ENCODE data around the gene MMP7.

The MMP7 gene

GRCh38 chr11:102491969-102492368 is 38.6 kb downstream of the MMP7 start:
- no peak for DNase-seq

GRCh38 chr11:102489186-102490145 is 41.1 kb downstream of the MMP7 start:
- DNase-seq = no peak

GRCh38 chr11:102488208-102488607 is 42.3 kb downstream of the MMP7 start:
- DNase-seq = no peak

GRCh38 chr11:102487214-102487613 is 43.3 kb downstream of the MMP7 start:
- DNase-seq = no peak

GRCh38 chr11:102486584-102486983 is 44.0 kb downstream of the MMP7 start:
- DNase-seq = no peak

GRCh38 chr11:102485095-102485722 is 45.3 kb downstream of the MMP7 start:
- DNase-seq = no peak

GRCh38 chr11:102482433-102482832 is 48.1 kb downstream of the MMP7 start:
- no peak for DNase-seq

GRCh38 chr11:102479733-102480132 is 50.8 kb downstream of the MMP7 start:
- DNase-seq = no peak

GRCh38 chr11:102478673-102479299 is 51.8 kb downstream of the MMP7 start:
- no peak for DNase-seq

- no peak for DNase-seq
These were observed 53.7 kb downstream of the MMP7 start for GRCh38 chr11:102476812-102477211.

GRCh38 chr11:102476069-102476468 is 54.5 kb downstream of the MMP7 start:
- DNase-seq = no peak

- DNase-seq = no peak
These were observed 57.0 kb downstream of the MMP7 start for GRCh38 chr11:102473543-102473942.

- no peak for DNase-seq
These were observed 58.4 kb downstream of the MMP7 start for GRCh38 chr11:102472127-102472526.

- no peak for DNase-seq
These were observed 59.1 kb downstream of the MMP7 start for GRCh38 chr11:102471474-102471873.

Measured in stimulated activated CD4-positive, alpha-beta T cell treated with anti-CD3 and anti-CD28 coated beads, Interleukin-4, amount 100 ng/mL, for 24 hours (primary cell).